ENCODE results near the gene KLHL3. TPM values are rescaled to one million over a fixed set of nuclear protein-coding genes. Genes with fewer than 3 reads are reported as not detected.

Gene KLHL3
- total and polyA plus RNA-seq, 9 of the 15 experiments (the other 6 are each of a cell fraction or from before 2014, with no cell fraction given): under 0.01 to 1.5 (median 0.22) TPM

GRCh38 chr5:137570070-137570469, 165.8 kb downstream of the KLHL3 start:
- H3K36me3 ChIP-seq (ENCODE audit: control insufficient read depth, insufficient read depth, low read length): no peaks in the 10 kb centered on the region
- H3K4me2 ChIP-seq (ENCODE audit: insufficient read depth, low read length): no peak overlapping the region
- H4K20me1 ChIP-seq (replicated peaks; ENCODE audit: control insufficient read depth, insufficient read depth, low read length): no peaks in the 10 kb centered on the region
- TF ChIP-seq HNRNPH1 (optimal IDR thresholded peaks at IDR 0.05; ENCODE audit: low read depth, low read length) (no peak), ETV6 (IDR thresholded peaks at IDR 0.05; ENCODE audit: borderline replicate concordance in 1 of 2, low read depth in 2 of 2, low read length in 1 of 2) (no peak), ETV6 (CRISPR knock-in tag; IDR thresholded peaks at IDR 0.05; ENCODE audit: borderline replicate concordance) (no peak), CREBBP (IDR thresholded peaks at IDR 0.05; ENCODE audit: low read depth, low read length) (no peak), THRA (IDR thresholded peaks at IDR 0.05) (no peak), ZNF696 (CRISPR knock-in tag; conservative IDR thresholded peaks at IDR 0.05) (no peak)
- no peaks in the 10 kb centered on the region for H3K4me1 ChIP-seq (replicated peaks in 1 of 2; ENCODE audit: control insufficient read depth in 2 of 2, insufficient read depth in 2 of 2, low read length in 2 of 2)
- H3K9ac ChIP-seq (ENCODE audit: insufficient read depth in 1 of 2, low read depth in 2 of 2, low read length in 2 of 2): no peak overlapping the region
- intact Hi-C loops (cut with micrococcal nuclease) (no loop called here), in situ Hi-C loops (cut with MboI) (no loop called here)
- ATAC-seq (no peak), DNase-seq (ENCODE audit: extremely low read depth in 1 of 4, low spot score in 3 of 4) (no peak), FAIRE-seq (no peak)
- H3K4me3 ChIP-seq: no peak overlapping the region
- no peaks in the 10 kb centered on the region for H3K9me1 ChIP-seq (ENCODE audit: control insufficient read depth, insufficient read depth, low read length)
- CTCF ChIA-PET (ENCODE audit: low intra/inter-chr PET ratio): no interaction called here
- no TSS peak for BruUV-seq (replicated peaks)
- H2AFZ ChIP-seq (ENCODE audit: low read depth, low read length): no peak overlapping the region
- H3K9me3 ChIP-seq (replicated peaks; ENCODE audit: control insufficient read depth, insufficient read depth, low read depth, low read length): no peaks in the 10 kb centered on the region
- 3% methylated on average over 6 of the region's 6 CpGs for WGBS (ENCODE audit: insufficient coverage, low coverage, missing lambda C conversion rate)
- POLR2A ChIA-PET: no interaction called here
- peaks cover 3 to 7% of the 10 kb centered on the region in 2 experiments; a peak in 2 of 5 replicates for H3K27me3 ChIP-seq (ENCODE audit: control insufficient read depth in 2 of 2, insufficient read depth in 2 of 2, low read length in 2 of 2)
- H3K27ac ChIP-seq (ENCODE audit: extremely low read depth, low read depth, low read length): no peak overlapping the region
- no peaks in the 10 kb centered on the region for H3K79me2 ChIP-seq (ENCODE audit: control insufficient read depth, insufficient read depth, low read length)

MicroRNAs encoded within 50 kb of the gene (microRNA counts, 767-probe panel; counts per million panel counts)
- not detected for microRNA hsa-miR-874

Small RNA genes within 50 kb of the gene (microRNA-seq; reads per million reads assigned to microRNA genes)
- gene MIR874 (ENCODE audit: borderline microRNAs expressed): 46.2 reads per million, percentile 73 among the genes with 10 or more reads in this experiment

Small RNA genes within 50 kb of the gene (small RNA-seq; reads per million reads assigned to genes)
- gene MIR874: 5.6 reads per million, percentile 93 among the genes with 10 or more reads in this experiment

Other genes starting within 250 kb of the KLHL3 start
- not detected in 2 replicates for gene SPOCK1, start 236.8 kb downstream of the KLHL3 start, total RNA-seq (2014; rRNA removed)
- not detected in 2 replicates for gene SPOCK1, start 236.8 kb downstream of the KLHL3 start, total RNA-seq (2014; rRNA removed; fragmentation: Illumina TruSeq; extraction: Trizol)
- gene SPOCK1, start 236.8 kb downstream of the KLHL3 start, total RNA-seq (2015; rRNA removed; fragmentation: Illumina TruSeq; extraction: Trizol): 0.04 TPM in 1 of 2 replicates, not detected in the other
- gene SPOCK1, start 236.8 kb downstream of the KLHL3 start, total RNA-seq (2021): 0.35 TPM in 1 of 2 replicates, not detected in the other
- gene SPOCK1, start 236.8 kb downstream of the KLHL3 start, polyA plus RNA-seq (2011; rRNA removed): not detected in 2 replicates
- not detected in 2 replicates for gene SPOCK1, start 236.8 kb downstream of the KLHL3 start, polyA plus RNA-seq (2014; fragmentation: Illumina TruSeq; extraction: Trizol)
- gene SPOCK1, start 236.8 kb downstream of the KLHL3 start, polyA plus RNA-seq (2014; fragmentation: Nextera tagmentation; extraction: Ambion mirVana): under 1 TPM in 1 of 2 experiments, not detected in 1; 0.01 TPM
- gene SPOCK1, start 236.8 kb downstream of the KLHL3 start, polyA plus RNA-seq (2014; rRNA removed): not detected in 2 replicates
- gene HNRNPA0, start 18.3 kb upstream of the KLHL3 start, total RNA-seq (2014; rRNA removed): 9.9 and 10.9 TPM in 2 replicates
- gene HNRNPA0, start 18.3 kb upstream of the KLHL3 start, total RNA-seq (2014; rRNA removed; fragmentation: Illumina TruSeq; extraction: Trizol): 9.2 and 10.3 TPM in 2 replicates
- 14.0 and 14.1 TPM in 2 replicates for gene HNRNPA0, start 18.3 kb upstream of the KLHL3 start, total RNA-seq (2015; rRNA removed; fragmentation: Illumina TruSeq; extraction: Trizol)
- 29.8 and 33.3 TPM in 2 replicates for gene HNRNPA0, start 18.3 kb upstream of the KLHL3 start, total RNA-seq (2021)
- gene HNRNPA0, start 18.3 kb upstream of the KLHL3 start, polyA plus RNA-seq (2011; rRNA removed): 10.7 and 11.0 TPM in 2 replicates
- gene HNRNPA0, start 18.3 kb upstream of the KLHL3 start, polyA plus RNA-seq (2014; fragmentation: Illumina TruSeq; extraction: Trizol): 20.2 and 27.4 TPM in 2 replicates
- gene HNRNPA0, start 18.3 kb upstream of the KLHL3 start, polyA plus RNA-seq (2014; fragmentation: Nextera tagmentation; extraction: Ambion mirVana): 1 to 10 TPM; 5.0 to 5.7 TPM
- gene HNRNPA0, start 18.3 kb upstream of the KLHL3 start, polyA plus RNA-seq (2014; rRNA removed): 24.6 and 26.7 TPM in 2 replicates
- gene MYOT, start 131.8 kb upstream of the KLHL3 start, total RNA-seq (2014; rRNA removed): not detected in 2 replicates
- gene MYOT, start 131.8 kb upstream of the KLHL3 start, total RNA-seq (2014; rRNA removed; fragmentation: Illumina TruSeq; extraction: Trizol): not detected in 2 replicates
- not detected in 2 replicates for gene MYOT, start 131.8 kb upstream of the KLHL3 start, total RNA-seq (2015; rRNA removed; fragmentation: Illumina TruSeq; extraction: Trizol)
- not detected in 2 replicates for gene MYOT, start 131.8 kb upstream of the KLHL3 start, total RNA-seq (2021)
- gene MYOT, start 131.8 kb upstream of the KLHL3 start, polyA plus RNA-seq (2011; rRNA removed): not detected in 2 replicates
- gene MYOT, start 131.8 kb upstream of the KLHL3 start, polyA plus RNA-seq (2014; fragmentation: Illumina TruSeq; extraction: Trizol): not detected in 2 replicates
- gene MYOT, start 131.8 kb upstream of the KLHL3 start, polyA plus RNA-seq (2014; fragmentation: Nextera tagmentation; extraction: Ambion mirVana): under 1 TPM; 0.24 to 0.38 TPM
- not detected in 2 replicates for gene MYOT, start 131.8 kb upstream of the KLHL3 start, polyA plus RNA-seq (2014; rRNA removed)
- 0.29 TPM in 1 of 2 replicates, not detected in the other for gene PKD2L2, start 153.4 kb upstream of the KLHL3 start, total RNA-seq (2014; rRNA removed)
- not detected in 2 replicates for gene PKD2L2, start 153.4 kb upstream of the KLHL3 start, total RNA-seq (2014; rRNA removed; fragmentation: Illumina TruSeq; extraction: Trizol)
- gene PKD2L2, start 153.4 kb upstream of the KLHL3 start, total RNA-seq (2015; rRNA removed; fragmentation: Illumina TruSeq; extraction: Trizol): 0.25 TPM in 1 of 2 replicates, not detected in the other
- gene PKD2L2, start 153.4 kb upstream of the KLHL3 start, total RNA-seq (2021): not detected in 2 replicates
- 0.05 and 0.11 TPM in 2 replicates for gene PKD2L2, start 153.4 kb upstream of the KLHL3 start, polyA plus RNA-seq (2011; rRNA removed)
- gene PKD2L2, start 153.4 kb upstream of the KLHL3 start, polyA plus RNA-seq (2014; fragmentation: Illumina TruSeq; extraction: Trizol): not detected in 2 replicates
- gene PKD2L2, start 153.4 kb upstream of the KLHL3 start, polyA plus RNA-seq (2014; fragmentation: Nextera tagmentation; extraction: Ambion mirVana): under 1 TPM; 0.08 to 0.11 TPM
- gene PKD2L2, start 153.4 kb upstream of the KLHL3 start, polyA plus RNA-seq (2014; rRNA removed): not detected in 2 replicates